Lower leg skin (tissue), 4 donors: Measurements from ENCODE around the gene LHX4. TPM values are rescaled to one million over a fixed set of nuclear protein-coding genes. Genes with fewer than 3 reads are reported as not detected.

ENCODE experiments used
- DNase-seq, 2 donors: peaks; one replicate each; pipeline ENCODE4 v3.0.0-alpha.2; 2019; ENCODE audit warnings: low spot score in 2 of 2
- H3K4me3 ChIP-seq: fragments of 200-600 bp; sonication (generic); 2 replicates; pipeline ENCODE4 v1.5.1; 2017; ENCODE audit warnings: mild to moderate bottlenecking, low read depth; ENCODE audit not compliant: poor library complexity, severe bottlenecking
- POLR2A ChIP-seq, 2 donors: fragments of 450-650 bp; IDR thresholded peaks; one replicate each; pipeline ENCODE4 v1.6.1; 2016 to 2017; ENCODE audit warnings: antibody characterized with exemption in 2 of 2, mild to moderate bottlenecking in 1 of 2, moderate library complexity in 1 of 2
- WGBS, 2 donors: methylation state at CpG; one replicate each; pipeline ENCODE4 v1.1.5; 2018; 5-methylcytosine and 5-hydroxymethylcytosine counted together
- intact Hi-C: fragments of 100-400 bp; cut with DNase I; formaldehyde crosslinking; loops from one replicate; pipeline ENCODE4 v1.15.0; 2023; ENCODE audit warnings: low total_unique reads
- total RNA-seq, 4 donors: library from RNA; depleted of rRNA; stranded (reverse); fragments of >200 nt; gene quantifications; one replicate each; pipeline ENCODE4 v1.1.0, GENCODE V29; 2016
- TF ChIP-seq, protein P1 (sequence below), 3 donors: fragments of 450-650 bp; IDR thresholded peaks; one replicate each; pipeline ENCODE4 v1.5.1; 2016; ENCODE audit warnings: antibody characterized with exemption in 3 of 3, mild to moderate bottlenecking in 3 of 3, moderate library complexity in 2 of 3

Gene LHX4
- total RNA-seq, 4 donors from 2014 or later = 0.08 to 0.32 (median 0.17) TPM; not detected in 1

DNA sequence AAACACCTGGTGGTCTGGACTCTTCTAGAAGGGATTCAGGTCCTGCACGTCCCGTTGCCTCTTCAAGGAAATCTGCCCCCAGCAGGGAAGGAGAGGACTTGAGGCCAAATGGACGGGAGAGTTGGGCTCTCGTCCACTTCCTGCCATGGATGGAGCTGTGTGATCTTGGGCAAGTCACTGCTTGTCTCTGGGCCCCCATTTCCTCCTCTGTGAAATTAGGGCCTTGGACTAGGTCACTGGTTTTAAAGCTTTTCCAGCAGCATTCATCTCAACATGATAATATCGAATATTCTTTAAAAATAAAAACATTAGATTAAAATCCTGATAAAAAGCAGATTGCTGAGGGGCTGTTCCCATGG, 26.9 kb downstream of the LHX4 start:
- WGBS, 2 donors = 49 to 62% methylated on average over 5 of the region's 5 CpGs
- TF ChIP-seq POLR2A (IDR thresholded peaks at IDR 0.05) = no peak
- TF ChIP-seq, protein P1, sequence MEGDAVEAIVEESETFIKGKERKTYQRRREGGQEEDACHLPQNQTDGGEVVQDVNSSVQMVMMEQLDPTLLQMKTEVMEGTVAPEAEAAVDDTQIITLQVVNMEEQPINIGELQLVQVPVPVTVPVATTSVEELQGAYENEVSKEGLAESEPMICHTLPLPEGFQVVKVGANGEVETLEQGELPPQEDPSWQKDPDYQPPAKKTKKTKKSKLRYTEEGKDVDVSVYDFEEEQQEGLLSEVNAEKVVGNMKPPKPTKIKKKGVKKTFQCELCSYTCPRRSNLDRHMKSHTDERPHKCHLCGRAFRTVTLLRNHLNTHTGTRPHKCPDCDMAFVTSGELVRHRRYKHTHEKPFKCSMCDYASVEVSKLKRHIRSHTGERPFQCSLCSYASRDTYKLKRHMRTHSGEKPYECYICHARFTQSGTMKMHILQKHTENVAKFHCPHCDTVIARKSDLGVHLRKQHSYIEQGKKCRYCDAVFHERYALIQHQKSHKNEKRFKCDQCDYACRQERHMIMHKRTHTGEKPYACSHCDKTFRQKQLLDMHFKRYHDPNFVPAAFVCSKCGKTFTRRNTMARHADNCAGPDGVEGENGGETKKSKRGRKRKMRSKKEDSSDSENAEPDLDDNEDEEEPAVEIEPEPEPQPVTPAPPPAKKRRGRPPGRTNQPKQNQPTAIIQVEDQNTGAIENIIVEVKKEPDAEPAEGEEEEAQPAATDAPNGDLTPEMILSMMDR (IDR thresholded peaks at IDR 0.05) = no peak
- no peak for DNase-seq
- H3K4me3 ChIP-seq = no peak overlapping the region
- intact Hi-C loops = loop anchor here (10.0 kb wide), 1 partner anchor 228 kb away; no protein-coding TSS in a partner anchor

DNA sequence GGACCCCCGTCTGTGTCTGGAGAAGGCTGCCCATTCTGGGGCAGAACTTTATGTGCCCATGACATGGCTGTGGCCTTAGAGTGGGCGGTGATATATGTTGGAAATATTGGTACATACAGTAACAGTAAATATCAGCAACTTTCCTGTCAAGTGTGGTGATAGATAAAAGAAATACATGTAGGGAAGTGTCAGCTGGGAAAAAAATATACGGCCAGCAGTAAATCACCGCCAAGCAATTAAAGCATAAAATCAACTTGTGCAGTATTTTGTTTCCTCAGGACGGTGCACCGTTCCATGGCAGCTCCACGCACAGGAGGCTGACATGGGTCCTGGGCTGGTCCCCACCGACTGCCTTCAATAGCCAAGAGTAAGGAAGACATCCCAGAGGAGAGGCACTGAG, 27.4 kb downstream of the LHX4 start:
- DNase-seq = no peak
- intact Hi-C loops = loop anchor here (10.0 kb wide), 1 partner anchor 227 kb away; no protein-coding TSS in a partner anchor
- TF ChIP-seq POLR2A (IDR thresholded peaks at IDR 0.05) = no peak
- TF ChIP-seq, protein P1 (IDR thresholded peaks at IDR 0.05) = no peak
- 50 to 52% methylated on average over 8 of the region's 8 CpGs for WGBS, 2 donors
- no peak overlapping the region for H3K4me3 ChIP-seq

DNA sequence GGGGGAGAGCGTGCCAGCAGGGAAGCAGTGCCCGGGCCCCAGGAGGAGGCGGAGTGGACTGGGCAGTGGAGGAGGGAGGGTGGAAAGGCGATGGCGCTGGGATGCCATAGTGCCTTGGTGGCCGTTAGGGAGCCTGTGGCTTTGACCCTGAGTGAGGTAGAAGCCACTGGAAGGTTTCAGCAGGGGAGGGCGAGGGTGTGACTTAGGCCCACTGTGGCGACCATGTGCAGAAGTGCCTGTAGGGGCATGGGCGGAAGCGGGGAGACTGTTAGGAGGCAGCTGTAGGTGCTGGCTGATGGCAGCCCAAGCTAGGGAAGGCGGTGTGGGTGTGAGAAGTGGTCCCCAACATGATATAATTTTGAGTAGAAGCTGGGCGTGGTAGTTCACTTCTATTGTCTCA, 28.2 kb downstream of the LHX4 start:
- 85 to 86% methylated on average over 12 of the region's 12 CpGs for WGBS, 2 donors
- intact Hi-C loops = loop anchor here (10.0 kb wide), 1 partner anchor 227 kb away; no protein-coding TSS in a partner anchor
- TF ChIP-seq, protein P1 (IDR thresholded peaks at IDR 0.05) = no peak
- no peak for TF ChIP-seq POLR2A (IDR thresholded peaks at IDR 0.05)
- no peak overlapping the region for H3K4me3 ChIP-seq
- no peak for DNase-seq

DNA sequence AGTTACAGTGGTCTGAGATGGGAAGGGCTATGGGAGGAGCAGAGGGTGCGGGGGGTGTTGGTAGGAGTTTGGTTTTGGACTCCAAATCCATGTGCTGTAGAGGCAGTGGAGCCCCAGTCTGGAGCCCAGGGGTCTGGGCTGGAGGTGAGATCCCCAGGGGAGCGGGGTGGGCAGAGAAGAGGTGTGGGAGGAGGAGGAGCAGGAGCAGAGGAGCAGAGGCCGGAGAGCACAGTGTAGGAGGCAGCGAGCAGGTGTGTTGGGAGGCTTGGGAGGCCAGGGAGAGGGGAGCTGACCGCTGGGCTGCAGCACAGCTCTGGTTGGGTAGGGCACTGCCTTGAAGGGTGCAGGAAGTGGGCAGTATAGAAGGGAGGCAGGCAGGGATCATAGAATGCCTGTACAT, 28.9 kb downstream of the LHX4 start:
- no peak overlapping the region for H3K4me3 ChIP-seq
- 75 to 77% methylated on average over 5 of the region's 5 CpGs for WGBS, 2 donors
- intact Hi-C loops = loop anchor here (10.0 kb wide), 1 partner anchor 226 kb away; no protein-coding TSS in a partner anchor
- TF ChIP-seq, protein P1 (IDR thresholded peaks at IDR 0.05) = no peak
- TF ChIP-seq POLR2A (IDR thresholded peaks at IDR 0.05) = no peak
- DNase-seq = no peak

DNA sequence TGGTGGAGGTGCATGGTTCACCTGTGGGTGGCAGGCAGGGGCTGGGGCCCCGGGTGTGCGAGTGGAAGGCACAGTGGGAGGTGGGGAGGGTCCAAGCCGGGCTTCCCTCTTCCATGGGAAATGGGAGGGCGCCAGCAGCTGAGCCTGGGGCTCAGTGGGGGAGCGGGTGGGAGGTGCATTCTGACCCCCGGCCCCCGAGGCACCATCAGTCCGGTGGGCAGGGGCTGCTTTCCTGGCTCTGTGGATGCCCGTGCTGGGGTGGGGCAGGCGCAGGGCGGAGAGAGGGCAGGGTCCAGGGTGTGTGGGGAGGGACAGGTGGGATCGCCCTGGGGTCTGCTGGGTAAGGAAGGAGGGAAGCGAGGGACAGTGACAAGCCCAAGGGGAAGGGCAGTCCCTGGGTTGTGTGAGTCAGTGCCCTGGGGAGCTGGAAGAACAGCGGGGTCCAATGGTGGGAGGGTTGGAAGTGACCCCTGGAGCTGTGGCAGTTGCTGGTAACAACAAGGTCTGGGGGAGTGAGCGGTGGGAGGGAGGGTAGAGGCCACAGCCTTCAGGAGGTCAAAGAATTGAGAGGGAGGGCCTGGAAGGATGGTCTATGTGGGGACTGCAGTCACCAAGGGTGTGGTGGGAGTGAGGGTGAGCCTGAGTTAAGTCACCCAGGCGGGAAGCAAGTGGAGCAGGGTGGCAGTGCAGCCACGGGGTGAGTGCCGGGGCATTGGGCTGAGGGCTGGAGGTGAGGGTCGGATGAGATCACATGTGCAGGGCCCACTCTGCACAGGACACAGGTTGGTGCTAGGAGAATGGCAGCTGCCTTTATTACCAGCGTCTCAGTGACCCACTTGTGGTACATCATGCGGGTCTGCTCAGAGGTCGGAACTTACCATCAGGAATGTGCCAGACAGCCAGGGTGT, 29.6 kb downstream of the LHX4 start:
- 68 to 69% methylated on average over 22 of the region's 22 CpGs for WGBS, 2 donors
- no peak overlapping the region for H3K4me3 ChIP-seq
- no peak for DNase-seq
- TF ChIP-seq, protein P1 (IDR thresholded peaks at IDR 0.05) = no peak
- no peak for TF ChIP-seq POLR2A (IDR thresholded peaks at IDR 0.05)
- intact Hi-C loops = loop anchor here (10.0 kb wide), 1 partner anchor 225 kb away; no protein-coding TSS in a partner anchor
